Superior temporal gyrus (tissue), 1 donor: ENCODE measurements around the gene EEF1AKMT1.
"Not testable (repeated sequence)": the region's sequence is repeated elsewhere in the genome, so short reads cannot be mapped to it uniquely, and the experiment has no call there.

Experiments
- DNase-seq: peaks from one replicate; pipeline ENCODE4 v3.0.0-alpha.2; 2016; ENCODE audit errors: extremely low spot score

The EEF1AKMT1 gene

DNA sequence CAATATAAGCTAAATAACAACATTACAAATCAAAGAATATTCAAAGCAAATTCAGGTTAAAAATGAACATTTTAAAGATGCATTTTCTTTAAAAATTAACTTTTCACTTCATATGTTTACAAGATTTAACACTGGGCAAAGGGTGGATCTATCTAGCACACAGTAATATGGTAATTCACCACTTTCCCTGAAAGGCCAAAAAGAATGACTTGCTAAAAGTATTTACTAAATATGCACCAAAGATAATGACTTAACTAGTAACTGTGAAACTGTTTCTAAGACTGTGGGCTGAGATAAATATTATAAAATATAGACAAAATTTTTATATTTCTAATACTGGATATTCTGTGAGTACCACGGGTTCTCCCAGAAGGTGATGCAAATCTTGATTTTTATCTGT lies 4.5 kb upstream of the EEF1AKMT1 start:
- no peak for DNase-seq

DNA sequence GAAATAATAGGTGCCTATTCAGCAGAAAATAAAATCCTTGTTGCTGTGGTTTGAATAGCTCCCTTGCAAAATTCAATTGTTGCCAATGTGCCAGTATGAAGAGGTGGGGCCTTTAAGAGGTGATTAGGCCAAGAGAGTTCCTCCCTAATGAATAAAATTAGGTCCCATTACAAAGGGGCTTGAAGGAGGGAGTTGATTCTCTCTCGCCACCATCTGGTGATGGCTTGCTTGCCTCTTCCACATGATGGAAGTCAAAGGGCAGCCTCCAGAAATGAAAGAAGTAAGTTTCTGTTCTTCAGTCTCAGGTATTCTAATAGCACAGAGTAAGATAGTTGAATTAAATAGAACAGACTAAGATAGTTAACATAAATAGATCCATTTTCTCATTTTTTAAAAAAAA lies 3.0 kb upstream of the EEF1AKMT1 start:
- no peak for DNase-seq

DNA sequence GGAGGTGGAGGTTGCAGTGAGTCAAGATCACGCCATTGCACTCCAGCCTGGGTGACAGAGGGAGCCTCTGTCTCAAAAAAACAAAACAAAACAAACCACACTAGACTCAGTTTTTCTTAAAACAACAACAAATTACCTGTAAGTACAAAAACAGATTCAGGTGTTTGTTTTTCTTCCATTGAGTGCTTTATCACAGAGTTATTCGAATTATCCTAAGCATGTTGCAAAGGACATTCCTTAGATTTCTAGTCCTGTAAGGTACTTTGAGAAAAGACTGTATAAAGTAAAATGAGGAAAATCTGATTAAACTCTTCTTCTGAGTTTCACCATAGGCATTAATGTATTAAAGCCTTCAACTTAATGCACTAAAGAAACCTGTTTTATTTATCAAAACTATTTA lies 2.2 kb upstream of the EEF1AKMT1 start:
- no peak for DNase-seq

DNA sequence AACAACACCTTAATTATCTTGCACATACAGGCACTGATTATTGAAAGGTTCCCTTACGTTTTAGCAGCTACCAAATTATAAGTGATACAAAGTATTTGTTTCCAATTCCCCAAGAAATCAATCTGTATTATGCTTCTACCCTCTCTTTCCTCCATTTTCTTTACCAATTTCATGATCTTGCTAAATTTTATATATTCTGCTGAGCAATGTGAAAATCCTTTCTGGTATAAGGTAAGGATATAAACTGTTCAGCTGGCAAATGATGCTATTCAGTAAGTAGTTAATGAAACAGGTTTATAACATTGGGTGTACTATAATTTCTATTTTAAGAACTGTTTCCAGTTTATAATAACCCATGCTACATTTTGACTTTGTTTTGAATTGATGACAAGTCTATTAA lies 985 bp upstream of the EEF1AKMT1 start:
- no peak for DNase-seq

DNA sequence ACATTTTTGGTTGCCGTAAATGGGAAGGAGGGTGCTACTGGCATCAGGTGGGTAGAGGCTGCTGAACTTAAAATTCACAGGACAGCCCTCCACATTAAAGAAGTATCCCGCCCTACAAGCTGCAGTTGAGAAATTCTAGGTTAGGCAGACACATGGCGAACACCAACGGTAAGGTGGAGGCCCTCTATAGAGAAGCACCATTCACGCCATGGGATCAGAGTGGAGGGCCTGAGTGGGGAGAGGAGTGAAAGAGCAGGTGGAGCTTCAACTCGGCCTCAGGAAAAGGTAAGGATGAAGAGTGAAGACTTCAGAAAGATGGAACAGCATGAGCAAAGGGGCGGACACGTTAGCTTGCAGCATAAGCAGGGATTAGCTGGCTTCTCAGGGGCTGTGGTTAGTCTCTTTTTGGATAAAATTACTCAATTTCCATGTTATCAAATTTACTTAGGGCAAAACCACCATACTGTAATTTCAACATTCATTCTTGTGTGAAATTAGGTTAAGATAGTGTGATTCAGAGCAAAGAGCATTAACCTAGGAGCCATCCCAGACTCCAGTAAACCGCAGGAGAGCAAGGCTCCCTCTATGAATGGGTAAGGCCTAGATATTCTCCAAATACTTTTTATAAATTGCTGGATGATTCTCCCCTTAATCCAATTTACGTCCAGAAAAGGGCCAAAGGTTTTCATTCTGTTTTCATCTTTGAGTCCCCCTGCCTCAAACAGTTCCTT lies 1.2 kb downstream of the EEF1AKMT1 start:
- DNase-seq, result no peak

DNA sequence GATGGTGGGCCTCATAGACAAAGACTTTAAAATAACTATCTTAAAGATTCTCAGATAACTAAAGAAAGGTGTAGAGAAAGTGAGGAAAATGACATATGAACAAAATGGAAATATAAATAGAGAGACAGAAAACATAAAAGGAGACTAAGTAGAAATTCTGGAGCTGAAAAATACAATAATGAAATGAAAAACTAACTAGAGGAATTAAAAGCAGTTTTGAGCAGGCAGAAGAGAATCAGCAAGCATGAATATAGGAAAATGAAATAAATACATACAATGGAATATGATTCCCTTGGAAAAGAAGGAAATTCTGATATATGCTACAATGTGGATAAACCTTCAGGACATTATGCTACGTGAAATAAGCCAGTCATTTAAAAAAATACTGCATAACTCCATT lies 3.9 kb downstream of the EEF1AKMT1 start:
- DNase-seq, result no peak

DNA sequence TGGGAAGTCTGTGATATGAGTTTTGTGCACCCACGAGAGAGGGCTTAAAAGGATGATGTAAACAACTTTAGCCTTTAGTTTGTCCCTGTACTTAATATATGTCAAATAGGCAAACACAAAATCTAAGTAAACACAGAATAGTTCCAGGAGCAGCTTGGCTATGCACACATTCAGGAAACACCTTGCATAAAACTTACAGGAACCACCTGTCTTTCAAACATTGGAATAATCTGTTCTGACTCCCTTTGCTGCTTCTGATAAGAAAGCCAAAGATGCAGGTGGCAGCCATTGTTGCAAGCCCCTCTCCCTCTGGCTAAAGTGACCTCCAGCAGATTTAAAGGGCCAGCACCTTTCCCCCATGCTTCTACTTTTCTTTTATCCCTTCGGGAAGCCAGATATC lies 4.7 kb downstream of the EEF1AKMT1 start:
- no peak for DNase-seq

DNA sequence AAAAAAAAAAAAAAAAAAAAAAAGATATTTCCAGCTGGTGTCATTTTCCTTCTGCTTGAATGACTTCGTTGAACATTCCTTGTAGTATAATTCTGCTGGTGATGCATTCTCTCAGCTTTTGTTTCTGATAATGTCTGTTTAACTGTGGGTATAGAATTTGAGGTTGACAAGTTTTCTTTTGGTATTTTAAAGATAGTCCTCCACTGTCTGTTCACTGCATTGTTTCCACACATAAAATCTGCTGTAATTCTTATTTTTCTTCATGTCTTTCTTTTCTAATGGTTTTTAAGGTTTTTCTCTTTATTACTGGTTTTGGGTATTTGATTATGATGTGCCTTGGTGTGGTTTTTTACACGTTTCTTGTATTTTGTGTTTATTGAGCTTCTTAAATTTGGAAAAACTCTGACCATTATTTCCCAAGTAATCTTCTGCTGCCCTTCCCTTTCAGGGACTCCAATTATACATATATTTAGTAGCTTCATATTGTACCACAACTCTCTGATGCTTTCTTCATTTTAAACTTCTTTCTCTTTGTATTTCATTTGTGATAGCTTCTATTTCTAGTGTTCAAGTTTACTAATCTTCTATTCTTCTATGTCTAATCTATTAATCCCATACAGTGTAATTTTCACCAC lies 6.3 kb downstream of the EEF1AKMT1 start:
- no peak for DNase-seq

DNA sequence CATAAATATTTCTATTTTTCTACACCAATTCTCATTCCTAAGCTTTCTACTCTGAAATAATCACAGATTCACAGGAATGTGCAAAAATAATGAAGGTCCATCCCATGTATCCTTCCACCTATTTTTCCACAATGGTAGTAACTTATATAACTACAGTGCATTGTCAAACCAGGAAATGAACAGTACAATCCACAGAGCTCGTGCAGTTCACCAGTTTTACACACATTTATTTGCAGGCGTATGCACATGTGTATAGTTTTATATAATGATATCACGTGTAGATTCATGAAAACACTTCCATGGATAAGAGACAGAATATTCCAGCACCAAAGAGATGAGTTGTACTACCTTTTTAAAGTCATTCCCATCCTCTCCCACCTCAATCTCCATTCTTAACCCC lies 12.9 kb downstream of the EEF1AKMT1 start:
- no peak for DNase-seq

DNA sequence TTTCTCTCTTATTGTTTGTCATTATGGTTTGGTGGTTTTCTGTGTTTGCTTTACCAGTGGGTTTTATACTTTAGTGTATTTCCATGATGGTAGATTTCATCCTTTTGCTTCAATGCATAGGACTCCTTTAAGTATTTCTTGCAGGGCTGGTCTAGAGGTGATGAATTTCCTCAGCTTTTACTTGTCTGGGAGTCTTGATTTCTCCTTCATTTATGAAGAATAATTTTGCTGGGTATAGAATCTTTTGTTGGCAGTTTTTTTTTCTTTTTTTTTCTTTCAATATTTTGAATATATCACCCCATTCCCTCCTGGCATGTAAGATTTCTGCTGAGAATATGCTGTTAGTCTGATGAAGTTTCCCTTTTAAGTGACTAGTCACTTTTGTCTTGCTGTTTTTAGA lies 19.8 kb downstream of the EEF1AKMT1 start:
- no peak for DNase-seq

DNA sequence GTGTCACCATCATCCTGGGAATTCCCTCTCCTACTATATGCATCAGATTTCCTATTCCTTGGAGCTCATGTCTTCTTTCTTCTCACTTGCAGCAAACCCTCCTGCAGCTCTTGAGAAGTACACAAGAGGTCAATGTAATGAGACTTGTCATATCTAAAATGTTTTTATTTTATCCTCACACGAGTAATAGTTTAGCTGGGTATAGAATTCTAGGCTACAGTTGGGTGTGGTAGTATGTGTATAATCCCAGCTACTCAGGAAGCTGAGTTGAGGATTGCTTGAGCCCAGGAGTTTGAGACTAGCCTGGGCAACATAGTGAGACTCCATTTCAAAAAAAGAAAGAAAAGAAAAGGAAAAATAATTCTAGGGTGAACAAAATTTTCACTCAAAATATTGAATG lies 24.4 kb downstream of the EEF1AKMT1 start:
- DNase-seq, result no peak

DNA sequence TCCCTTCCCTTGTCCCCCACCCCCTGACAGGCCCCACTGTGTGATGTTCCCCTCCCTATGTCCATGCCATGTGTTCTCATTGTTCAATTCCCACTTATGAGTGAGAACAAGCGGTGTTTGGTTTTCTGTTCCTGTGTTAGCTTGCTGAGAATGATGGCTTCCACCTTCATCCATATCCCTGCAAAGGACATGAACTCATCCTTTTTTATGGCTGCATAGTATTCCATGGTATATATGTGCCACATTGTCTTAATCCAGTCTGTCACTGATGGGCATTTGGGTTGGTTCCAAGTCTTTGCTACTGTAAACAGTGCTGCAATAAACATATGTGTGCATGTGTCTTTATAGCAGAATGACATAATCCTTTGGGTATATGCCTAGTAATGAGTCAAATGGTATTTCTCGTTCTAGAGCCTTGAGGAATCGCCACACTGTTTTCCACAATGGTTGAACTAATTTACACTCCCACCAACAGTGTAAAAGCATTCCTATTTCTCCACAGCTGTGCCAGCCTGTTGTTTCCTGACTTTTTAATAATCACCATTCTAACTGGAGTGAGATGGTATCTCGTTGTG lies 29.8 kb downstream of the EEF1AKMT1 start:
- not testable (repeated sequence) for DNase-seq

DNA sequence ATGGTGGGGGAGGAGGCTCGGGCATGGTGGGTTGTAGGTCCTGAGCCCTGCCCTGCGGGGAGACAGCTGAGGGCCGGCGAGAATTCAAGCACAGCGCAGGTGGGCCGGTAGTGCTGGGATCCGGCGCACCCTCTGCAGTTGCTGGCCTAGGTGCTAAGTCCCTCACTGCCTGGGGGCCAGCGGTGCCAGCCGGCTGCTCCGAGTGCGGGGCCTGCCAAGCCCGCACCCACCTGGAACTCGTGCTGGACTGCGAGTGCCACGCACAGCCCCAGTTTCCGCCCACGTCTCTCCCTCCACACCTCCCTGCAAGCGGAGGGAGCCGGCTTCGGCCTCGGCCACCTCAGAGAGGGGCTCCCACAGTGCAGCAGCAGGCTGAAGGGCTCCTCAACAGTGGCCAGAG lies 33.7 kb downstream of the EEF1AKMT1 start:
- DNase-seq, result no peak

DNA sequence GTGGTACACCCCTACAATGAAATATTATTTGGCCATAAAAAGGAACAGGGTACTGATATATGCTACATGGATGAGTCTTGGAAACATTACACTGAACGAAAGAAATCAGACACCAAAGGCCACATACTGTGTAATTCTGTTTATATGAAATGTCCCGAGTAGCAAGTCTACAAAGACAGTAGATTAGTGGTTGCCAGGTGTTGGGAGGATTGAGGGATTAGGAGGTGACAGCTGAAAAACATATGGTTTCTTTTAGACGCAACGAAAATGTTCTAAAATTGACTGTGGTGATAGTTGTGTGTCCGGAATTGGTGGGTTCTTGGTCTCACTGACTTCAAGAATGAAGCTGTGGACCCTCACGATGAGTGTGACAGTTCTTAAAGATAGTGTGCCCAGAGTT lies 35.1 kb downstream of the EEF1AKMT1 start:
- no peak for DNase-seq

DNA sequence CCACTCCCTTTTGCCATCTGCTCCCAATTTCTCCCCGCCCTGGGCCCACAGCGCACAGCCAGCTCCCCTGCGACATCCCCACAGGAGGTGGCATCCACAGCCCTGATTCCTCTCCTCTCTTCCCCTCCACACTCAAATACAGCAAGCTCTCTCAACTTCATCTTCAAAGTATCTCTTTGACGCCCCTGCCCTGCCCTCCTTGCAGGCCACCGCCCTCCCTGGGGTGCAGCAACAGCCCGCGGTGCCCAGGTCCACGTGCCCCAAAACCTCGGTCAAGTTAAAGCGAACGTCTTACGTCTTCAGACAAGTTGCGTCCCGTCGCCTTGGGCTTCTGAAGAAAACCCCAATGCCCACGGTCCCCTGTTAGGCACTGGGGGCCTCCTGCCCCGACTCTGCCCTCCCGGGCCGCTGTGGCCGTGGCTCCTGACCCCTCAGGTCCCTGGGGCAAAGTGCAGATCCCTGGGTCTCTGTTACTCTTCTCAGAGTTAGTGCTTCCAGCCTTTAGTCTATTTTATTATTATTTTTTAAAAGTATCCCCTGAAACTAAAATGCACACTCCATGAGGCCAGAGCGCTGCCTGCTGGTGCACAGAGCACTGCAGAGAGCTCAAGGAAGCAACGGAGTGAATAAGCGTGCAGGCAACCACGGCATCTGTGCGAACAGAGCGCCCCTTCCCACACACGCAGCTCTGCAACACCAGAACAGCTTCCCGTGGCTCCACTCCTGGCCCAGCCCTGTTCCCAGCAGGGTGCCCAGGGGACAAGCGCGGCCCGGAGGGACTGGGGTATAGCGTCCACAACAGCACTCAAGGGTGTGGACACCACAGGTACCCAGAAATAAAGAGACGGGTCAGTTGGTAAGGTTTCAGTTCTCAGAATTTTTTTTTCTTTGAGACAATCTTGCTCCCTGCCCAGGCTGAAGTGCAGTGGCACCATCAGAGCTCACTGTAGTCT lies 43.9 kb downstream of the EEF1AKMT1 start:
- no peak for DNase-seq

DNA sequence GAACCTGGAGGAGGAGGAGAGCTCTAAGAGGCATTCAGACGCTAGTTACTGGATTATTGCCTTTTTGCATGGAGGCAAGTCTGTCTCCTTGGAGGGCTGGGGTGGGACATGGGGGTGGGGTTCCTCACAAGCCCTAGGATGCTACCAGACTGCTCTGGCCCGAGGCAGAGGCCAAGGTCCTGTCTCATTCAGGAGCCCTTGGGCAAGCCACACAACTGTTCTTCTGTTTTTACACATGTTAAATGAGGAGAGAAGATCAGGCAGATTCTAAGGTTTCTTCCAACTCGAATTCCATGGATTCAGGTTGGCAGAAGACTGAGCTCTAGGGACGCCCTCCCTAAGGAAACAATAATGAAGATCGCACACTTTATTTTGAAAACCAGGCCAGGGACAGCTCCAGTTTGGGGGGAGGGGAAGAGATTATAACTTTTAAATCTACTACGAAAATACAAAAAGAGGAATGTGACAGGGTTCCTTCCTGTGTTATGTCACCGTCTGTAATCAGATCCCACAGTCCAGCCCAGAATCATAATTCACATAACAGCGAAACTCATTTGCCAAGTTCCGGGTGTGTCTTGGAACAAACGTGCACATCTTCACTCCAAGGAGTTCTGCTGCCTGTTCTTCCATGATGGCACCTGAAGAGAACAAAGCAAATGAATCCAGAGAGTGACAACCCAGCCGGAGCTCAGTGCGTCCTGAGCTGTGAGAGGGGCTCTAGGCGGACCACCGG lies 45.0 kb downstream of the EEF1AKMT1 start:
- no peak for DNase-seq

DNA sequence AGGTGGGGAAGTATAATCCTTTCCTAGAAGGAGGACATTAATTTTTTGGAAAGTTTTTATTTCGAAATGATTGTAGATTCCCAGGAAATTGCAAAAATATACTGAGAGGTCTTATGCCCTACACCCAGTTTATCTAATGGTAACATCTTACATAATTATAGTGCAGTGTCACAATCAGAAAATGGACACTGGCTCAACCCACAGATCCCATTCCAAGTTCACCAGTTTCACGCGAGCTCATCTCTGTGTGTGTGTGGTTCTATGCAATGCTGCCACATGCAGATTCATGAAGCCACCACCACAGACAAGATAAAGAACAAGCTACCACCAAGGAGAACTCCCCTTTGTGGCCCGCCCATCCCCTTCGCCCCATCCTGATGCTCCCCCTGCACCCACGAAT lies 45.9 kb downstream of the EEF1AKMT1 start:
- no peak for DNase-seq

DNA sequence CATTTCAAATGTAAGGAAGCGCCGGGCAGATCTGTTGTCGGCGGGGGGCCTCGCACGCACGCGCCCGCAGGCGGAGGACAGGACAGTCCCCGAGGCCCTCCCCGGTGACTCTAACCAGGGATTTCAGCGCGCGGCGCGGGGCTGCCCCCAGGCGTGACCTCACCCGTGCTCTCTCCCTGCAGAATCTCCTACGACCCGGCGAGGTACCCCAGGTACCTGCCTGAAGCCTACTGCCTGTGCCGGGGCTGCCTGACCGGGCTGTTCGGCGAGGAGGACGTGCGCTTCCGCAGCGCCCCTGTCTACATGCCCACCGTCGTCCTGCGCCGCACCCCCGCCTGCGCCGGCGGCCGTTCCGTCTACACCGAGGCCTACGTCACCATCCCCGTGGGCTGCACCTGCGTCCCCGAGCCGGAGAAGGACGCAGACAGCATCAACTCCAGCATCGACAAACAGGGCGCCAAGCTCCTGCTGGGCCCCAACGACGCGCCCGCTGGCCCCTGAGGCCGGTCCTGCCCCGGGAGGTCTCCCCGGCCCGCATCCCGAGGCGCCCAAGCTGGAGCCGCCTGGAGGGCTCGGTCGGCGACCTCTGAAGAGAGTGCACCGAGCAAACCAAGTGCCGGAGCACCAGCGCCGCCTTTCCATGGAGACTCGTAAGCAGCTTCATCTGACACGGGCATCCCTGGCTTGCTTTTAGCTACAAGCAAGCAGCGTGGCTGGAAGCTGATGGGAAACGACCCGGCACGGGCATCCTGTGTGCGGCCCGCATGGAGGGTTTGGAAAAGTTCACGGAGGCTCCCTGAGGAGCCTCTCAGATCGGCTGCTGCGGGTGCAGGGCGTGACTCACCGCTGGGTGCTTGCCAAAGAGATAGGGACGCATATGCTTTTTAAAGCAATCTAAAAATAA lies 52.1 kb downstream of the EEF1AKMT1 start:
- no peak for DNase-seq

DNA sequence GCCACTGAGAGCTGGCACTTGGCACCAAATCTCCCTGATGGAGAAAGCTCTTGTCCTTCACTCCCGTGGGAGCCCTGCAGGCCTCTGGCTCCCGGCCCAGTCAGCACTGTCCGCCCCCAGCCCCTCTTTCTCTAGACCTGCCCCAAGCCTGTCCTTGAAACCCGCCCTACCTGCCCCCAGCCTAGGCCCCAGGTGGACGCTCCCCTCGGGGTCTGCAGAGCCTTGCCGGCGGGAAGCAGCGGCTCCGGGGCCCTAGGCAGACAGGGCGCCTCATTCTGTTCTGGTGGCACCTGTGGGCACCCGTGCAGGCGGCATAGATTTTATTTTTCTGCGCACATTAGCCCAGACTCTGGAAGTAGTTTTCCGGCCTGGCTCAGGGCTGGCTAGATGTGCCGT lies 52.7 kb downstream of the EEF1AKMT1 start:
- no peak for DNase-seq

DNA sequence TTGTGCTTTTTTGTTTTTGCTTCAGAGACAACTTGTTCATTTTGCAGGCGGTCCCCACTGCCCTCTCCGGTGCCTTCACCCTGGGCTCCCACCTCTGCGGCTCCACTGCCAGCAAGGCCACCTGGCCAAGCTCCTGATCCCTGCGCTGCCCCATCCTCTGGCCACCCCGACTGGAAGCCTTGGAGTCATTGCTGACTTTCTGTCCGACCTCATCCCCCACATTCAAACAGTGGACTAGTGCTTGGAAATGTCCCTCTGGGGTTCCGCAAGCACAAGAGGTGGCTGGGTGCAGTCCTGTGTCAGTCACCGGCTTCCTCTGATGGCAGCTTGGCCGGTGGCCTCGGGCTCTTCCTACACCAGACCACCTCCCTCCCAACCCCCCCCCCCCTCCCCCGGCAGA lies 53.3 kb downstream of the EEF1AKMT1 start:
- no peak for DNase-seq

DNA sequence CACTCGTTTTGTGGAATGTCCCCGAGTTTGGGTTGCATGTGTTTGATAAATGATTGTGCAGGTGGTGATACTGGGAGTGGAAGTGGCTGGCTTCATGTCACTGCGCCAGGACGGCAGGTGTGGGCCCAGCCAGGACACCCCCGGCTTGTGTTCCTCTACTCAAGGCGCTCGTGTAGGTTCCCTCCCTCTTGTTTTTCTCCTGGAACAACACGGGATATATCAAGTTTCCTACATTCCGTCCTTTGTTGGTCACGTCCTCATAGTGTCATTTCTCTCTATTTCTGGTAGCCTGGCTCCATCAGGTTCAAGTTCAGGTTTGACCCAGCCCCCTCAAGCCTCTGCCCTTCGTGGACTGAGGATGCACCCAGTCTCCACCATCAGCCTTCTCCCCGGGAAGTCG lies 54.0 kb downstream of the EEF1AKMT1 start:
- no peak for DNase-seq
